GM23338 (cell line): ENCODE measurements around the gene NET1. TPM values are rescaled to one million over a fixed set of nuclear protein-coding genes. Genes with fewer than 3 reads are reported as not detected.

Source experiments
- ATAC-seq: fragments of 200-7000 bp; cut with Tn5 transposase; 3 replicates; pipeline ENCODE4 v1.9.1; 2020
- DNase-seq: peaks from one replicate; pipeline ENCODE4 v3.0.0-alpha.2; 2015; ENCODE audit warnings: low spot score
- H2AFZ ChIP-seq: fragments of 200-600 bp; sonication (generic); 2 replicates; pipeline ENCODE4 v1.8.0; 2016; ENCODE audit warnings: antibody characterized with exemption, mild to moderate bottlenecking, moderate library complexity
- H3F3A ChIP-seq: fragments of 200-600 bp; sonication (generic); replicated peaks from 2 replicates; pipeline ENCODE4 v1.8.0; 2017; ENCODE audit warnings: antibody characterized with exemption, mixed run types, low read depth
- H3K27ac ChIP-seq: fragments of 200-600 bp; sonication (generic); 2 replicates; pipeline ENCODE4 v1.6.1; 2016; ENCODE audit warnings: low read depth
- H3K27me3 ChIP-seq: fragments of 200-600 bp; sonication (generic); 2 replicates; pipeline ENCODE4 v1.8.0; 2016; ENCODE audit warnings: mild to moderate bottlenecking, mixed run types, moderate library complexity; ENCODE audit not compliant: insufficient read depth
- H3K36me3 ChIP-seq: fragments of 200-600 bp; sonication (generic); 2 replicates; pipeline ENCODE4 v1.8.0; 2016; ENCODE audit warnings: mild to moderate bottlenecking; ENCODE audit not compliant: insufficient read depth
- H3K4me1 ChIP-seq: fragments of 200-600 bp; sonication (generic); 2 replicates; pipeline ENCODE4 v1.8.0; 2016; ENCODE audit warnings: mild to moderate bottlenecking, moderate library complexity; ENCODE audit not compliant: insufficient read depth
- H3K4me2 ChIP-seq: fragments of 200-600 bp; sonication (generic); 2 replicates; pipeline ENCODE4 v1.7.1; 2017; ENCODE audit warnings: mixed run types
- H3K4me3 ChIP-seq: fragments of 200-600 bp; sonication (generic); 2 replicates; pipeline ENCODE4 v1.6.1; 2016; ENCODE audit warnings: mixed run types
- H3K79me2 ChIP-seq: fragments of 200-600 bp; sonication (generic); replicated peaks from 2 replicates; pipeline ENCODE4 v1.8.0; 2017; ENCODE audit warnings: mild to moderate bottlenecking; ENCODE audit not compliant: insufficient read depth
- H3K9me2 ChIP-seq: fragments of 200-600 bp; sonication (generic); 2 replicates; pipeline ENCODE4 v1.8.0; 2017; ENCODE audit not compliant: insufficient read depth
- H4K20me1 ChIP-seq: fragments of 200-600 bp; sonication (generic); replicated peaks from 2 replicates; pipeline ENCODE4 v1.8.0; 2017; ENCODE audit warnings: mild to moderate bottlenecking; ENCODE audit not compliant: insufficient read depth
- H3K27ac Mint-ChIP-seq: 2 replicates; pipeline ENCODE4 v1.8.0; 2020; ENCODE audit warnings: inconsistent platforms, mild to moderate bottlenecking, moderate library complexity, mixed read lengths
- H3K27me3 Mint-ChIP-seq: 3 replicates; pipeline ENCODE4 v1.8.0; 2022; ENCODE audit warnings: low read depth, mild to moderate bottlenecking, moderate library complexity, mixed read lengths, inconsistent platforms; ENCODE audit not compliant: insufficient read depth, poor library complexity
- H3K36me3 Mint-ChIP-seq: 3 replicates; pipeline ENCODE4 v1.8.0; 2021; ENCODE audit warnings: low read depth, mild to moderate bottlenecking, inconsistent platforms, moderate library complexity, mixed read lengths
- H3K4me1 Mint-ChIP-seq: 3 replicates; pipeline ENCODE4 v1.8.0; 2020; ENCODE audit warnings: mild to moderate bottlenecking, inconsistent platforms, mixed read lengths
- H3K4me3 Mint-ChIP-seq: 3 replicates; pipeline ENCODE4 v1.8.0; 2021; ENCODE audit warnings: moderate library complexity, mild to moderate bottlenecking, inconsistent platforms, mixed read lengths
- H3K9me3 Mint-ChIP-seq: 3 replicates; pipeline ENCODE4 v1.8.0; 2020; ENCODE audit warnings: moderate library complexity, mild to moderate bottlenecking, inconsistent platforms, mixed read lengths
- CREB1 ChIP-seq: fragments of 250-450 bp; sonication (Bioruptor Pico); IDR thresholded peaks from 2 replicates; pipeline ENCODE4 v1.5.0; 2020; ENCODE audit warnings: low read depth, mild to moderate bottlenecking, moderate library complexity
- EZH2 ChIP-seq: fragments of 200-600 bp; sonication (generic); IDR thresholded peaks from one replicate; pipeline ENCODE4 v1.8.0; 2017; ENCODE audit warnings: antibody characterized with exemption, mild to moderate bottlenecking, low read depth; ENCODE audit not compliant: unreplicated experiment
- EZH2phosphoT487 ChIP-seq: fragments of 200-600 bp; sonication (generic); IDR thresholded peaks from one replicate; pipeline ENCODE4 v1.8.1; 2018; ENCODE audit warnings: antibody characterized with exemption; ENCODE audit not compliant: unreplicated experiment
- JUNB ChIP-seq: IDR thresholded peaks from one replicate; pipeline ENCODE4 v1.6.1; 2016; ENCODE audit warnings: antibody characterized with exemption; ENCODE audit not compliant: unreplicated experiment
- NANOG ChIP-seq: IDR thresholded peaks from 2 replicates; pipeline ENCODE4 v1.6.1; 2016; ENCODE audit warnings: antibody characterized with exemption, borderline replicate concordance
- STAT1 ChIP-seq: IDR thresholded peaks from one replicate; pipeline ENCODE4 v1.6.1; 2016; ENCODE audit warnings: antibody characterized with exemption; ENCODE audit not compliant: unreplicated experiment
- ZNF114 ChIP-seq: fragments of 250-450 bp; sonication (Bioruptor Pico); IDR thresholded peaks from 2 replicates; pipeline ENCODE4 v1.5.0; 2020; ENCODE audit warnings: mild to moderate bottlenecking, moderate library complexity
- ZNF331 ChIP-seq: fragments of 250-450 bp; sonication (Bioruptor Pico); IDR thresholded peaks from 2 replicates; pipeline ENCODE4 v1.5.0; 2020; ENCODE audit warnings: low read depth, mild to moderate bottlenecking, moderate library complexity
- polyA plus RNA-seq: library from polyadenylated mRNA; unstranded; fragments of >200 nt; fragmentation: Nextera tagmentation; extraction: Ambion mirVana; gene quantifications from 2 replicates; pipeline ENCODE4 v1.2.1, GENCODE V29; 2016
- total RNA-seq: library from RNA; depleted of rRNA; stranded (reverse); fragments of >200 nt; shearing (Covaris generic); gene quantifications from 2 replicates; pipeline ENCODE4 v1.2.3, GENCODE V29; 2014
- TF ChIP-seq, protein P1 (sequence below): IDR thresholded peaks from 2 replicates; pipeline ENCODE4 v1.6.1; 2016; ENCODE audit warnings: antibody characterized with exemption
- TF ChIP-seq, protein P2 (sequence below), 2 experiments: fragments of 200-600 bp in 1 of 2; sonication (generic) in 1 of 2; conservative IDR thresholded peaks; 2 replicates each; pipeline versions ENCODE4 v1.5.1 to v1.6.1; 2016 to 2017; ENCODE audit warnings: antibody characterized with exemption in 2 of 2, low read depth in 2 of 2, mild to moderate bottlenecking in 2 of 2, moderate library complexity in 1 of 2

NET1 gene
- total and polyA plus RNA-seq, 2 experiments from 2014 or later: 47.9 to 93.9 TPM

DNA sequence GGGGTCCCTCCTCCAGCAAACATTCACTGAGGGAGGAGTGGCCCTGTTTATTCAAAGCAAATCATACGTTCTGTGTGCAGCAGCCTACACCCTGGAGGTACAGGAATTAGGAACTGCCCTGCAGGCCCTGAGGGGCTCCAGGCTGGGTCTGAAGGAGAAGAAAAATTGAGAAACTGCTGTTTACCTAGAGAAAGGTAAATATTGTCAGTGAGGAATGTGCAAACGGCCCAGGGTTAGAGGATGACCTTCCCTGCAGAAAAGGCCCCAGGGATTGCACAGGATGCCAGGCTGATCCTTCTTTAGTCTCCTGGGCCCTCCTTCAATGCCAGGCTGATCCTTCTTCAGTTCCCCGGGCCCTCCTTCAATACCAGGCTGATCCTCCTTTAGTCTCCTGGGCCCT, 81.3 kb downstream of the NET1 start:
- Histone ChIP-seq H3K27me3 (no peaks in the 10 kb centered on the region), H3K4me2 (no peak overlapping the region), H2AFZ (no peak overlapping the region), H3K79me2 (no peaks in the 10 kb centered on the region), H3K36me3 (no peaks in the 10 kb centered on the region), H3K4me3 (no peak overlapping the region), H3K4me1 (no peaks in the 10 kb centered on the region), H3F3A (no peaks in the 10 kb centered on the region), H3K27ac (no peak overlapping the region), H4K20me1 (no peaks in the 10 kb centered on the region), H3K9me2 (peaks cover 7% of the 10 kb centered on the region; the same call in 1 of the 2 replicates)
- Mint-ChIP-seq H3K27ac (no peak overlapping the region), H3K36me3 (peaks cover 11% of the 10 kb centered on the region), H3K9me3 (peaks cover 14% of the 10 kb centered on the region), H3K27me3 (peaks cover 3% of the 10 kb centered on the region), H3K4me3 (no peak overlapping the region), H3K4me1 (peaks cover 7% of the 10 kb centered on the region)
- ATAC-seq: no peak
- TF ChIP-seq ZNF331 (CRISPR knock-in tag) (no peak), STAT1 (no peak), JUNB (no peak), EZH2phosphoT487 (no peak), ZNF114 (no peak), NANOG (no peak), EZH2 (no peak)
- TF ChIP-seq, protein P1, sequence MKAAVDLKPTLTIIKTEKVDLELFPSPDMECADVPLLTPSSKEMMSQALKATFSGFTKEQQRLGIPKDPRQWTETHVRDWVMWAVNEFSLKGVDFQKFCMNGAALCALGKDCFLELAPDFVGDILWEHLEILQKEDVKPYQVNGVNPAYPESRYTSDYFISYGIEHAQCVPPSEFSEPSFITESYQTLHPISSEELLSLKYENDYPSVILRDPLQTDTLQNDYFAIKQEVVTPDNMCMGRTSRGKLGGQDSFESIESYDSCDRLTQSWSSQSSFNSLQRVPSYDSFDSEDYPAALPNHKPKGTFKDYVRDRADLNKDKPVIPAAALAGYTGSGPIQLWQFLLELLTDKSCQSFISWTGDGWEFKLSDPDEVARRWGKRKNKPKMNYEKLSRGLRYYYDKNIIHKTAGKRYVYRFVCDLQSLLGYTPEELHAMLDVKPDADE: no peak
- DNase-seq: no peak

DNA sequence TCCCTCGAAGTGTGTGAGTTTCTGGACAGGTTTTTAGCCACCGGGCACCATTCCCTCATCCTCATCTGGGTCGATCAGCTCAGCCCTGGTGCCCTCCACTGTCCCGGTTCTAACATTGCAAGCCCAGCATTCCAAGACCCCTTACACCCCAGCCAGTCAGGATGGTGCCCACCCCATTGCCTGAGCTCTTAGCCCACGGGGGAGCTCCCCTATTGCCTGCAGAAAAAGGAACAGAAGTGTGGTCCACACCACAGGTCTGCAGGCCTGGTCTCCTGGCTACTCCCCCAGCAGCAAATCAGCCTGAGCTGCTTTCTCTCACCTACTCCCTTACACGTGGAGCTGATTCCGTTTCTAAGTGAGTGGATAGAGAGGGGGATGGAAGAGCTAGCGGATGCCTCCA, 82.3 kb downstream of the NET1 start:
- Histone ChIP-seq H3K36me3 (no peaks in the 10 kb centered on the region), H2AFZ (no peak overlapping the region), H3K4me2 (no peak overlapping the region), H3K27me3 (no peaks in the 10 kb centered on the region), H3K27ac (no peak overlapping the region), H3K4me3 (no peak overlapping the region), H4K20me1 (no peaks in the 10 kb centered on the region), H3F3A (no peaks in the 10 kb centered on the region), H3K9me2 (peaks cover 2% of the 10 kb centered on the region; the same call in 1 of the 2 replicates), H3K79me2 (no peaks in the 10 kb centered on the region), H3K4me1 (no peaks in the 10 kb centered on the region)
- DNase-seq (no peak), ATAC-seq (no peak; the same call in 2 of the 3 replicates)
- Mint-ChIP-seq H3K9me3 (peaks cover 13% of the 10 kb centered on the region), H3K27me3 (peaks cover 4% of the 10 kb centered on the region), H3K36me3 (peaks cover 11% of the 10 kb centered on the region), H3K4me3 (no peak overlapping the region), H3K4me1 (no peaks in the 10 kb centered on the region), H3K27ac (no peak overlapping the region)
- TF ChIP-seq CREB1 (CRISPR knock-in tag): no peak
- TF ChIP-seq, protein P2, sequence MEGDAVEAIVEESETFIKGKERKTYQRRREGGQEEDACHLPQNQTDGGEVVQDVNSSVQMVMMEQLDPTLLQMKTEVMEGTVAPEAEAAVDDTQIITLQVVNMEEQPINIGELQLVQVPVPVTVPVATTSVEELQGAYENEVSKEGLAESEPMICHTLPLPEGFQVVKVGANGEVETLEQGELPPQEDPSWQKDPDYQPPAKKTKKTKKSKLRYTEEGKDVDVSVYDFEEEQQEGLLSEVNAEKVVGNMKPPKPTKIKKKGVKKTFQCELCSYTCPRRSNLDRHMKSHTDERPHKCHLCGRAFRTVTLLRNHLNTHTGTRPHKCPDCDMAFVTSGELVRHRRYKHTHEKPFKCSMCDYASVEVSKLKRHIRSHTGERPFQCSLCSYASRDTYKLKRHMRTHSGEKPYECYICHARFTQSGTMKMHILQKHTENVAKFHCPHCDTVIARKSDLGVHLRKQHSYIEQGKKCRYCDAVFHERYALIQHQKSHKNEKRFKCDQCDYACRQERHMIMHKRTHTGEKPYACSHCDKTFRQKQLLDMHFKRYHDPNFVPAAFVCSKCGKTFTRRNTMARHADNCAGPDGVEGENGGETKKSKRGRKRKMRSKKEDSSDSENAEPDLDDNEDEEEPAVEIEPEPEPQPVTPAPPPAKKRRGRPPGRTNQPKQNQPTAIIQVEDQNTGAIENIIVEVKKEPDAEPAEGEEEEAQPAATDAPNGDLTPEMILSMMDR (conservative IDR thresholded peaks at IDR 0.05; ENCODE audit: low read depth in 2 of 2): peak in 1 of 2 experiments; percentile 36; a peak in 2 of 4 replicates
